CD4-positive, alpha-beta T cell treated with Interleukin-17A for 1 hour (primary cell): ENCODE measurements around the gene RIMS4.
"Not testable (repeated sequence)": the region's sequence is repeated elsewhere in the genome, so short reads cannot be mapped to it uniquely, and the experiment has no call there.

Source experiments
- DNase-seq: peaks from one replicate; pipeline ENCODE4 v3.0.0-alpha.2; 2020

RIMS4 gene

DNA sequence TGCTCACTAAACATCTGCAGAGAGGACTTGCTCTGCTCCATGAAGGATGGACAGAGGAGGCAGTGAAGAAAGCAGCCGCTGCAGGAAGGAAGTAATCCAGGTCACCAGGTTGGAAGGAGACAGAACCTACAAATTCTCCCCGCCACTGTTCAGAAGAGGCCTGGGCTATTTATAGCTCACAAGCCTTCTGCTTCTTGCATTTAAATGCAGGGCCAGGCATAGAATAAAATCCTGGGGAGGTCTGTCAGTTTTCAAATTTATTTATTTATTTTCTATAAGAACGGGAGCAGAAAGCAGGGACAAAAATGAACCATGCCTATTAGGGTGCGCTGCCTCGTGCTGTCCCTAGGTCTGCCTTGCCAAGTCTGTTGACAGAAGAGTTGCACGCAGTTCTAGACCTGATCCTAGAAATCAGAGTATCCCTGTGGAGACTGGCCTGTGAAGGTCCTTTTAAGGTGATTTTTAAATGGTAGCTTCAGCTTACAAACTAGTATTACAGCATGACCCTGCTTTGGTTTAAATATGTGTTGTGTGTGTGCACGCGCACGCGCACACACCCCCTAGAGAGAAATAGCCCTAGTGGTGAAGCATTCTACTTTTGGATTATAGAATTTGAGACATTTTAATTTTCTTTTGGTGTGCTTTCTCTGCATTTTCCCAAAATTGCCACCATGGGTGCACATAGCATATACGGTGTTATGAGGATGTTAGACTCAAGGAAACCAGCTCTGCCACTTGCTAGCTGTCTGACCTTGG is 19.5 kb downstream of the RIMS4 start:
- no peak for DNase-seq

DNA sequence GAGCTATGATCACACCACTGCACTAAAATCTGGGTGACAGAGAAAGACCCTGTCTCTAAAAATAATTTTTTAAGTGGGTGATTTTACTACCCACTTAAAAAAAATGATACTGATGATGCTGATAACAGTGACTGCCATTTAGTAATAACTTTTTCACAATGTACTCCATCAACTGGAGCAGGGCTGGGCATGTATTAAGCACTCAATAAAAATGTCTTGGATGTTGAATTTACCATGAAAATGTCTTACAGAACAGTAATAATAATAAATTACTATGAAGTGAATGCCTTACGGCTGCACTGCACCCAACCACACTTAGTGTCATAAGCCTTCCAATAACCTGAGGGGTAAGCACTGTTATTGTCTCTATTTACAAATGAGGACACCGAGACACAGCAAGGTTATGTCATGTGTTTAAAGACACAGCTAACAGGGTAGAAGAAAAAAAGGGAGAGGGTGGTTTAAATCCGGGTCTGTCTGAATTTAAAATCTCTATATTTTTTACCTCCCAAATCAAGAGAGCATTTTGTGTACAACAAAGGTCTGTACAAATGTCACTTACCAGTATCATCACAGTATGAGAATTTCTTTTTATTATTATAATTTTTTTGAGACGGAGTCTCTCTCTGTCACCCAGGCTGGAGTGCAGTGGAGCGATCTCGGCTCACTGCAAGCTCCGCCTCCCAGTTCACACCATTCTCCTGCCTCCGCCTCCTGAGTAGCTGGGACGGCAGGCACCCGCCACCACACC is 21.5 kb downstream of the RIMS4 start:
- DNase-seq: no peak

DNA sequence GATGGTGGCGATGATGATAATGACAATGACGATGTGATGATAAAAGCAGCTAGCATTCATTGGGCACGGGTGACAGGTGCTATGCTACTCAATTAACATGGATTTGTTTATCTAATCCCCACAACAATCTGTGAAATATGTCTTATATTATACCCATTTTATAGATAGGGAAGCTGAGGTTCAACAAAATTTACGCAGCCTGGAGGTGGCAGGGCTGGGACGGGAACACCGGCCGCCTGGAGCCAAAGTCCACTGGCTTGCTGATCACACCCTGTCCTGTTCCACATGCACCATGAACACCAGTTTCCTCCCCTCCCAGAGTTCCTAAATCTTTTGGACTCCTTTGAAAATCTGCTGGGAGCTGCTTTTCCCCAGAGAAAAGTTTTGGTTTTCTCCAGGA is 23.0 kb downstream of the RIMS4 start:
- no peak for DNase-seq

DNA sequence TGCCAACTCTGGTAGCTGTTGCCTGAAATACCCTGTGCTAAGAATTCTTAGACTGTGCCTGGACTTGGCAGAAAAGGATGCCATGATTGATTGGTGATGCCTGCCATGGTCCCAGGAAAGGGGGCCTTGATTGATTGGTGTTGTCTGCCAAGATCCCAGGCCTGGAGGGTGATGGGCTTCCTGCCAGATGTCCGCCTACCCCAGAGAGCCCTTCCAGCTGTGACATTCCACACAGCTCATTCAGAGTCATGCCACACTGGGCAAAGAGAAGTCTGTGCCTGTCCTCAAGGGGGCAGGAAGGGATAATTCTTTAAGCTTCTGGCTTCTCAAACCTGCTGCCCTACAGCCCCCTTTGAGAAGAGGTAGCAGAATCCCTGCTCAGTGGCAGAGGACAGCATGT is 24.6 kb downstream of the RIMS4 start:
- DNase-seq: no peak

DNA sequence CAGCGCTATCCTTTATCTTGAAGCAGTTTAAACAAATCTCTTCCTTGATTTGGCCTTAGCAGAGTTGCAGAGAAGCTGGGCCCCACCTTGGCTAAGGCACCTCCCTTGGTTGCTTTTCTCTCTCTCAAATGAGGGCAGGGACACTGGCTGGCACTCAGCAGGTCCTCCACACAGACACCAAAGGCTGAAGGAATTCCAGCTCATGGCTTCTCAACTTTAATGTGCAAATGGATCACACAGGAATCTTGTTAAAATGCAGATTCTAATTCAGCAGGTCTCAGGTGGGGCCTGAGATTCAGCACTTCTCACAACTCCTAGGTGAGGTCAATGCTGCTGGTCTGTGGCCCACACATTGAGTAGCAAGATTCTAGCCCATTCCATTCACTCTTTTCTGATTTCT is 25.7 kb downstream of the RIMS4 start:
- DNase-seq: no peak

DNA sequence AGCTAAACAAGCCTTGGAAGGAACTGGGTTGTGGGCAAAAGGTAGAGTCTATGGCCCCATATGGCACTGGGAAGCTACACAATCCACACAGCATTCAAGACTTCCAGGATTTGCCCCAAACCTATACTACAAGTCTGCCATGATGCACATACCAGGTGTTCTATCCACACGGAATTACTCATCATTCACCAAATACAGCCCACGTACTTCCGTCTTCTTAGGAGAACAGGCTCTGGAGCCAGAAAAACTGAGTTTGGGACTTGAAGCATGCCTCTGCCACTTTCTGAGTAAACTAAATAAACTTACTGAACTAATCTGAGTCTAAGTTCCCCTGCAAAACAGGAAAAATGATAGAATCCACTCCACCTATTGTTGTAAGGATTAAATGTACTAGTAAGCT is 28.6 kb downstream of the RIMS4 start:
- no peak for DNase-seq

DNA sequence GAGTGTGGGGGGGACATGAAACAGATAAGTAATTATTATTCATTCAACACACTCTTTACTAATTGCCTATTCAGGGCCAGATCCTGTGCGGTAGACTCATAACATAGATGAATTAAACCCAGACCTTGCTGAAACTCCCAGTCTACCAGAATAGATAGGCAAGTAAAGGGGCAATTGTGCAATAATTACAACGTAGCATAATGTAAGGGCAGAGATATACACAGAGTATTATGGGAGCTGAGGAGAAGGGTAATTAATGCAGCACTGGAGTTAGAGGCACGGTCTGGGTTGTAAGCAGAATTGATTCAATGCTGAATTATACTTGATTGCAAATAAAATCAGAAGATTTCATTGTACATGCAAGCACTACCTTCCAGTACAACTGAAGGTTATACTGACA is 29.2 kb downstream of the RIMS4 start:
- no peak for DNase-seq

DNA sequence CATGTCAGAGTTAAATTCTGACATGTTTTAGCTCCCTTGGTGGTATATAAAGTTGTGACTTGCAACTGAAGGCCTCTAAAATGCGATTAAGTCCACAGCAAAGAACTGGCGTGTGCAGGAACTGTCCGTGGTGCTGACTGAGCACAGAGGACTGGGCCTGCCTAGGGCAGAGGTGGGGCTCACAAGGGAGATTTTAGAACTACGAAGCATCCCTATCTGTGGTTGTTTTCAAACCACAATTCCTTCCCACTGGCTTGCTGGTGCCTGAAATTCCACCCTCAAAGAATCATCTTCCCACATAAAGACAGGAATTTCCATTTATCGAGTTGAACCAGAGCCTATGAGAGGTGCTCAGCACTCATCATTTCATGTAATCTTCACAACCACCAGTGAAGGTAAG is 30.1 kb downstream of the RIMS4 start:
- DNase-seq: no peak

DNA sequence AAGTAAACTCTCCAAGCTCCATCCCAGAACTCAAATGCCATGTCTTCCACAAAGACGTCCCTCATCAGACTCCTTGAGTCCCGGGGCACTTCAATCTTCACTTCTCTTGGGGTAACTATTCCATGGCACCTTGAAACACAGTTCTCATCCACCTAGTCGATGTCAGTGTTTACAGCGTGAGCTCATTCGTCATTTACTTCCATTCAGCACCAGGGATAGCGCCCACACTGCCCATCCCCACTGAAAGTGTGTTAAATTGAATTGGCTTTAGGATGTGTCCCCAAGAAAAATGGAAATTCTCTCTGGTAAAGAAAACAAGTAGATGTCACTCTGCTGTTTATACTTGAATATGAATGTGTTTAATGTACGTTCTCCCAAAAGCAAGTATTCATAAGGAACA is 33.4 kb downstream of the RIMS4 start:
- DNase-seq: no peak

DNA sequence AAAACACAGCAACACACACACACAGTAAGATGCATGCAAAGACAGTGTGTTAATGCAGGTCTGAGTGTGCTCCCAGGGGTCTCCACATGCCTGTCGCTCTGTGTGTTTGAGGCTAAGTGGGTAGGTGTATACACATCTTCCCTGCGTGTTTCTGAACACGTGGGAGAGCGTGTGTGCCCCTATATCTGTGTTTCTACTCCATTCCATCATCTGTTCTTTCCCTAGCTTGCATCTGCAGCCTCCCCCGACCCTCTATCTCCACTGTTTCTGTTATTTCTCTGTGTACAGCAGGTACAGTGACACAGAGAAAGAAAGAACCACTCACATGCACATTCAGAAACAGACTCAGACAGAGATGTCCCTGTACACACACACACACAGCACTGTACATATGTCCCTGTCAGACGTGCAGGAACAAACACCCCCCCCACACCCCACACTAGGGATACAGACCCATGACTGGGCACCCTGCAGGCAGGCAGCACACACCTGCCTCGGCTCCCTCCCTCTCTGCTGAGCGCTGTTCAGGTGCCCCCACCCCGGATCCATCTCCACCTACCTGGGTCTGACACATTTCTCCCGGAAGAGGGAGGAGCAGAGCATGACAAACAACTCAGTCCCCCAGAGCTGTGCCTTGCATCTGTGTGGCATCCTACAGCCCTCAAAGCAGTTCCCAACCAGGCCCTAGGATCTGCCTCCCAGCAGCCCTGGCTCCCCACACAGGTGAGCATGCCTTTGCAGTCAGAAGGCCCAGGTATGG is 37.1 kb downstream of the RIMS4 start:
- DNase-seq: no peak

DNA sequence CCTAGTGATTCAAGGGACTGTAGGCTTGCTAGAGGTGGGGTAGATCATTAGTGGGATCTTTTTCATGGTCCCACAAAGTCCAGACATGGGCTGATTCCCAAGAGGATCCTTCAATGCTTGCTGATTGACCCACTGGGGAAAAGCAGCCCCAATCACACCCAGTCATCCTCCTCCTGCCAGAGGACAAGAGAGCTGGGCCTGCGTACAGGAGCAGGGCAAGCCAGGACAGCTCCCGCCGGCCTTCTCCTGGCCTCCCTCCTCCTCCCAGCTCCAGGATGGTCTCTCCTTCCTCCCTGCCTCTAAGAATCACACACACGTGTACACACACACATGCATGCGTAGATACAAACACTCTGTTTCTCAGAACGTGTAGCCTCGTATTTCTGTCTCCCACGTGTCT is 37.7 kb downstream of the RIMS4 start:
- DNase-seq: no peak

DNA sequence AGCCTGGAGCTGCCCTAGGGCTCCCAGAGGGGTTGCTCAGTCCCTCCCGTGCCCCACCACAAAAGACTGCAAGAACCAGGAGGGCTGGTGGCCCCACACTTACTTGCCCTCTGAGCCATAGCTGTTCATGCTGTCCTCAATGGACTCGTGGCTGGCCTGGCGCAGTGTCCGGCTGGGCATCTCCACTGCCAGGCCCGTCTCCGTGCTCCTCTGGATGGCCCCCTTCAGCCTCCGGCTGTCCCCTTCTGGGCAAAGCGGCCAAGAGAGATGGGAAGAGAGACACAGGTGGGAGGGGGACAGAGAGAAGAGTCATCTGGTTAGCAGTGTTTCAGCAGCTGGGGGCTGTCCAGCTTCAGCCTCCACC is 39.2 kb downstream of the RIMS4 start:
- no peak for DNase-seq

DNA sequence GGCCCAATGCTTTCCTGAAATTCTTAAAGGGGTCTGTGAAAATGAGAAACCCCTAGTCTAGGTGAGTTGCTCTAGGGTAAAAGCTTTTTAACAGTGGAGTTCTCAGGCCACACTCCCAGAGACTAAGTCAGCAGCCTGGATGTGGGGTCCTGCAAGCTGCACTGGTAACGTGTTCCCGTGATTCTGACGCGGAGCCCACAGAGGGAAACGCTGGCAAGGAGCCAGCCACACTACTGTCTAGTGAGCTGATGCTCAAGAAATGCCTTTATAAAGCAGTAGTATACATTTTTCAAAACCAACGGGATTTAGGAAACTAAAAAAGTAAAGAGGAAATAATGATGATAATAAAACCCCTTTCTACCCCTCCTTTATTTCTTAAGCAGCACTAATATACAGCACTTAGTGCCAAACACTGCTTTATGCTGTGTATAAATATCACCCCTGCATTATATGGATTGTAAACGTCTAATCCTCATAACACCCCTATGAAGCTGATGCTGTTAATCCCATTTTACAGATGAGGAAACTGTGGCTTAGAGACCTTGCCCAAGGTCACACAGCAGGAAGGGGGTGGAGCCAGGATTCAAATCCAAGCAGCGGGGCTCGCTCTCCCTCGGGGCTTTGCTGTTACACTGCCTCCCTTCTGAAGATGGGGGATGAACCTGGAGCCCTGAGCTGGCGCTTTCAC is 39.7 kb downstream of the RIMS4 start:
- DNase-seq: no peak

DNA sequence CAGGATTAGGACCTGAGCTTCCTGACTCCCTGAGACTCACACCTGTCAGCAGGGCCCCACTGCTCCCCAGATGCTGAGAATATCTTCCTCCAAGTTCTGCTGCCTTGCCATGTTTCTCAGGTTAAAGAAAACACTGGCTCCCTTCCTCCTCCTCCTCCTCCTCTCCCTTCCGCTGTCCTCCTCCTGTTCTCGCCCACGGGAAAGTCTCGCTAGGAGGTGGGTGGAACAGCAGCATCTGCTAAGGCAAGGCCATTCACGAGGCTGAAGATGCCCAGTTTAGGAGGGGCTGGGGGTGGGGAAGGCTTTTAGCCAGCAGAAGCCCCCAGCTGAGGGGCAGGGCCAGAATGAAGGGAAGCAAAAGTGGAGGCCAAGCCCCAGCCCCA is 40.9 kb downstream of the RIMS4 start:
- DNase-seq: no peak

DNA sequence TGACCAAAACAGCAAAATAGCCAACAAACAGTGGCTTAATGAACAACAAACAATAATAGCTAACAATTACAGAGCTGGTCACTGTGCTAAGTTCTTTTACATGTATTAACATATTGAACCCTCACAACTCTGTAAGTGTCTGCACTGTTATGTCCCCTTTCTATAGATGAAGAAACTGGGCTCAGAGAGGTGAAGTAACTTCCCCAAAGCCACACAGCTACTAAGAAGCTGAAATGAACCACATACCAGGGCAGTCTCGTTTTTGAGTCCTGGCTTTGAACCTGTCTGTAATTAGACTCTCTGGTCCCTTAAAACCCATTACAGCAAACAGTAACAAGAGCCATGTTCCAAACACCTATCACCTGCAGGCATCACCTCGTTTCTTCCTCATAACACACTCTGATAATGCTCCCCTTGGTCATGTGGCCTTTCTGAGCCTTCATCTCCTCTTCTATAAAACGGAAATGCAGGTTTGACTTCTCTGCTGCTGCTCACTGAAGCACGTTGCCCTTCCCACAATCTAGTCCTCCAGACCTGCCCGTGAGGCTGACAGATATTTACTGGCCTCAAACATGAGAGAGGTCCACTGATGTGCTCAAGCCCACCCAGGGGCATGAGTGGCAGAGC is 41.4 kb downstream of the RIMS4 start:
- DNase-seq: no peak

DNA sequence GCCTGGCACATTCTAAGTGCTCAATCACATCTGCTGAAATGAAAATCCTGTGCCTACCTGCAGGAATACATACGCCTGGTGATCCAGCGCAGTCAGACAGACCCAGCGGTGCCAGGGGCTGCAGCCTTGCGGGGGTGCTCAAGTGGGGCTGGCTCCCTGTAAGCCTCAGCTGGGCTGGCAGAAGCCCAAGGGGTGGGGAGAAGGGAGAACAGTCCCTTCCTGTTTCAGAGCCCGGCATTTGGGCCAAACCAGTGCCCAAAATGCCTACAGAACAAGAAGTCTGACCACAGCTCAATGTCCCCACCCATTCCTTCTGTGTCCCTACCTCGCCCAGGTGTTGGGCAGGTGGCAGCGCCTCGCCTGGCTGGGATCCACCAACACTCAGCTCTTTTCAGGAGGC is 42.1 kb downstream of the RIMS4 start:
- no peak for DNase-seq

DNA sequence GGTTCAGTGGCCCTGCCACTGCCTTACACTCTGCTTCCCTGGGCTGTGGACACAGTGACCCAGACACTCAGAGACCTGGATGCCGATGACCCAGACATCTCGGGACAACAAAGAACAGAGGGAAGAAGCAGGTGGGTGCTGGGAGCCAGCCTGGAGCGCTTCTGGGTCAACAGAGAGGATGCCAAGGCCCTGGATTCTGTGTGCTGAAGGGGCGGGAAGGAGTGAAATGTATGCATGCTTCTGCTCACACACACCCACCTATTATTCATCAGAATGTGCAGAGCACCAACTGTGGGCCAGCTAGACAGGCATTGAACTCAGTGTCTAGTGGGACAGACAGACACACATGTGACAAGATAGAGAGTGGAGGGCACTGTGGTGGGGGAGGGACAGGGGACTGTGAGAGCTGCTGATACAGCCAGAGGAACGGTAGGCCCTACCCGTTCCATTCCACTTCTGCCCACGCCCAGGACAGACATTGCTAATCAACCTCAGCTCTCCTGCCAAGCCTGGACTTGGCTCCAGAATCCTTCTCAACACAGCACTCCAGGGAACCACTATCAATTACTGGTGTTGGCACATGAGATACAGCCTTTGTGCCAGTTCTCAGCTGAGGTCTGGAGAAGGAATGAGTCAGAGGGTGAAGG is 44.5 kb downstream of the RIMS4 start:
- no peak for DNase-seq

DNA sequence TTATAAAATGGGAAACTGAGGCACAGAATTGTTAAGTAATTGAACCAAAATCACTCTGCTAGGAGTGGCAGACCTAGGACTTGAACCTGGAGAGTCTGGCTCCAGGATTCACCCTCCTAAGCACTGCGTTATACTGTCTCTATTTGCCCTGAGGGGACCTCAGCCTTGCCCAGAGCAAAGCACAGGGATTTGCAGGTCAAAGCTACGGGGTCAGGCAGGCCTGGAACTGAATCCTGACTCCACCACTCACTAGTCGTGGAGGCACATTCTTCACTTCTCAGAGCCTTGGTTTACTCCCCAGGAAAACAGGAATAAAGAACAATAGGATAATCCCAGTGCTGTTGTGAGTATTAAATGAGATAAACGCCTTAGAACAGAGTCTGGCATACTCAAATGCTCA is 45.3 kb downstream of the RIMS4 start:
- no peak for DNase-seq

DNA sequence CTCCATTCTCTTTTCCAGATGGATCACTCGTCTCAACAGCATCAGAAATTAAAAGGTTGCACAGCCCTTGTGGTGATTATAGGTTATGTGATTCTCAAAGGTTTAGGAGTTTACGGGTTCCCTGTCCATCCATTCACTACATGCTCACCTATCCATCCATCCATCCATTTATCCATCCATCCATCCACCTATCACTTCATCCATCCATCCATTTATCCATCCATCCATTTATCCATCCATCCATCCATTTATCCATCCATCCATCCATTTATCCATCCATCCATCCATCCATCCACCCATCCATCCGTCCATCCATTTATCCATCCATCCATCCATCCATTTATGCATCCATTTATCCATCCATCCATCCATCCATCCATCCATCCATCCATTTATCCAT is 46.5 kb downstream of the RIMS4 start:
- not testable (repeated sequence) for DNase-seq

DNA sequence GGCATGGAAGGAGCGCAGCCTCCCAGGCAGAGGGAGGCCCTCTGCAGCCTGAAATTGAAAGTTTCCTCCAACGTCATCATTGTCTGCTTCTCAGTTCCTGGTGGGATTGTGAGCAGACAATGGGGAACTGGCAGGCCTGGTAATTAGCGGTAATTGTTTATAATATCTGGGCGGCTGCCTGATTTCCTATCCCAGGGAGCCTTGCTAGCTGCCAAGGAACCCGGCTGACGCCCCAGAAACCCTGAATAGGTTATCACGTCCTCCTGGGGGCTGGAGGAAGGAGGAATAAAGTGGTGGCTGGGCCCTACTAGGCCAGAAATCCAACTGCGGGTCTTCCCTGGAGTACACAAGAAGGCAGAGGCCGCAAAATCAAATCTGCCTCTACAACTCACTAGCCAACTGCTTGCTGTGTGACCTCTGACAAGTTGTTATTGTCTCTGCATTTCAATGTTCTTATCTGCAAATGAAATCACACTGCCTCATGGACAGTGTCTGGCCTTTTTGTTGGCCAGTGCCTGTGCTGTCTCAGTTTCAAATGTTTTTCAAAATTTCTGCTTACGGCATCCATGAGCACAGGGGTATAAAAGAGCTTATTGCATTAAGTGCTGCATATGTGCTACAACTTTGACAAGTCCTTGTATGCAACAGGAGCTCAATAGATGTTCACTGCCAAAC is 47.7 kb downstream of the RIMS4 start:
- DNase-seq: no peak

DNA sequence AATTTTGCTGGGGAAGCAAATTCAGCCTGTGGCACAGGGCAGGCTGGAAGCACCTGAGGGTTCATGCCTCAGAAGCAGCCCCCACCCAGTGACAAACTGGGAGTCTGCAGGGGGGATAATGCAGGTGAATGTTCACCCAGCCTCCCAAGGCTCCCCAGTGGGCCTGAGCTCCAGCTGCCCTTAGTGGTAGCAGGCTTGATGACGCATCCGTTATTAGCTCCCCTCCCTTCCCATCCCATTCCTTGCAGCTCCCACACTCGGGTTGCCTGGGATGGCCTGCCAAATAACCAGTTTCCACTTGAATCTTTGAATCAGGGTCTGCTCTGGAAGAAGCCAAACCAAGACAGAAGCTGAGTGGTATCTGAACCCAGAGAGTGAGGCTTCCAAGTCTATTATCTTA is 48.9 kb downstream of the RIMS4 start:
- DNase-seq: no peak

DNA sequence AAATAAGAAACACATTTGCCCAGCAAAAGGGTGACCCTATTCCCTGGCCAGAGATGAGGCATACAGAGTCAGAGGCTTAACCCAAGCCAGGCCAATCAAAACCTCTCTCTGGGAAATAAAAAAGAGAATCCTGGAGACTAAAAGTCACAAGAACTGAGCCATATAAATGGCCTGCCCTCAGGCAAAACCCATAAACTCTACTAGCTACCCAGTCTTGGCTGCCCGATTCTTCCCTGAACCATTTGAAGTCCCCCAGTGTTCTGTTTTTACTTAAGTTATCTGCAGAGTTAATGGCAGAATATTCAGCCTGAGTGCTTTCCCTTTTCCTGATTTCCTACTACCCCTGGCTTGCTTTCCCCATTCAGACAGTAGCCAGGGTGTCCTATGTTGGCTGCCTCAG is 50.8 kb downstream of the RIMS4 start:
- no peak for DNase-seq
